Measurements from ENCODE around the gene CHAT. TPM values are rescaled to one million over a fixed set of nuclear protein-coding genes. Genes with fewer than 3 reads are reported as not detected.

CHAT gene
- total RNA-seq, 2 donors from 2014 or later: 0.16 to 1.2 TPM

DNA sequence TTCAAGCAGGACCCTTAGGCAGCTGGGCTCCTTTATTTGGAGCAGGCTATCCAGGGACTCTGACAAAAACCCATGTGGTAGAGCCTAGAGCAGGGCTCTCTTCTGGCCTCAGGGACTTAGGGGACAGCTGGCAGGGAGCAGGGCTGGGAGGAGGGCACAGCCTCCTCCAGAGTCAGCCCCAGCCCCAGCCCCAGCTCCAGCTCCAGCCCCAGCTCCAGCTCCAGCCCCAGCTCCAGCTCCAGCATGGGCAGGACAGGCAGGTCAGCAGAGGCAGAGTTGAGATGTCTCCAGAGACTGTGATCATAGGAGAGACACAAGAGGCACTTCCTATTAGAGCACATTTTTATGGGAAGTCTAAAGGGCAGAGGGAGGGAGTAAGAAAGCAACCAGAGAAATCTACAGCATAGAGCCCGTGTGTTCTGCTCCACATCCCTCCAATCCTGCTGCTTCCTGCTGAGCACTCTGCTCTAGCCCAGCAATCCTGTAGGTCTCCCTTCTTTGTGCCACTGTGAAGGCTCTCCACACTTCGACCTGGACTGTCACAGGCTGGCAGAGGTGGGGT is 52.3 kb downstream of the CHAT start:
- H3K27ac ChIP-seq: no peak overlapping the region
- no peaks in the 10 kb centered on the region for H3K4me1 ChIP-seq
- H3K9ac ChIP-seq (ENCODE audit: low read depth in 2 of 2, low read length in 2 of 2): no peak overlapping the region
- TF ChIP-seq CTCF (IDR thresholded peaks at IDR 0.05): no peak
- no peaks in the 10 kb centered on the region for H3K9me3 ChIP-seq
- H3K27me3 ChIP-seq: no peaks in the 10 kb centered on the region
- no peak for DNase-seq
- no peak overlapping the region for H3K4me3 ChIP-seq
- no peaks in the 10 kb centered on the region for H3K36me3 ChIP-seq
- intact Hi-C loops (cut with DNase I): no loop called here

GRCh38 chr10:49666685-49667084 is 52.8 kb downstream of the CHAT start:
- H3K36me3 ChIP-seq: no peaks in the 10 kb centered on the region
- H3K4me3 ChIP-seq: no peak overlapping the region
- no peak overlapping the region for H3K27ac ChIP-seq
- no peaks in the 10 kb centered on the region for H3K27me3 ChIP-seq
- H3K4me1 ChIP-seq: no peaks in the 10 kb centered on the region
- no peaks in the 10 kb centered on the region for H3K9me3 ChIP-seq
- intact Hi-C loops (cut with DNase I): no loop called here
- TF ChIP-seq CTCF (IDR thresholded peaks at IDR 0.05): no peak
- DNase-seq: no peak
- no peak overlapping the region for H3K9ac ChIP-seq (ENCODE audit: low read depth in 2 of 2, low read length in 2 of 2)

GRCh38 chr10:49667991-49668390 is 54.2 kb downstream of the CHAT start:
- no peaks in the 10 kb centered on the region for H3K27me3 ChIP-seq
- no peak for DNase-seq
- intact Hi-C loops (cut with DNase I): no loop called here
- no peak for TF ChIP-seq CTCF (IDR thresholded peaks at IDR 0.05)
- no peak overlapping the region for H3K4me3 ChIP-seq
- H3K9ac ChIP-seq (ENCODE audit: low read depth in 2 of 2, low read length in 2 of 2): no peak overlapping the region
- H3K27ac ChIP-seq: no peak overlapping the region
- H3K4me1 ChIP-seq: no peaks in the 10 kb centered on the region
- H3K36me3 ChIP-seq: no peaks in the 10 kb centered on the region
- no peaks in the 10 kb centered on the region for H3K9me3 ChIP-seq

DNA sequence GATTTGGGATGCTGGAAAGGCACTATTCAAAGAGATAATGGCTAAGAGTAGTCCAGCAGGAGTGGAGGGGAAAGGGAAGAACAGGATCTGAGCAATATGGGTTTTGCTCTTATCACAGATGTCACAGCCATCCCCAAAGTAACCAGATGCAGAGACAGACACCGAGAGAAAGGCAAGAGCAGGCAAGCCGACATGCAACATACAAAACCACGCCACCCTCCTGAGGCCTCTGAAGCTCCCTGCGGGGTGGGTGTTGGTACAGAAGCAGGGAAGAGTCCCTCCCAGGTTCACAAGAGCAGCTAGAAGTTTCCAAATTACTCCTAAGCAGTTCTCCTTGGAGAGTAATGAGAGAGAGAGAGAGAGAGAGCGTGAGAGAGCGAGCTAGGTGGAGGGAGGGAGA is 54.8 kb downstream of the CHAT start:
- Histone ChIP-seq H3K4me1 (no peaks in the 10 kb centered on the region), H3K9ac (ENCODE audit: low read depth in 2 of 2, low read length in 2 of 2) (no peak overlapping the region), H3K9me3 (no peaks in the 10 kb centered on the region), H3K36me3 (no peaks in the 10 kb centered on the region), H3K27ac (no peak overlapping the region), H3K4me3 (no peak overlapping the region), H3K27me3 (no peaks in the 10 kb centered on the region)
- no peak for DNase-seq
- no peak for TF ChIP-seq CTCF (IDR thresholded peaks at IDR 0.05)
- intact Hi-C loops (cut with DNase I): no loop called here

- TF ChIP-seq CTCF (IDR thresholded peaks at IDR 0.05): no peak
Measured at GRCh38 chr10:49678827-49679479, 65.1 kb downstream of the CHAT start.

More at GRCh38 chr10:49678827-49679479, 65.1 kb downstream of the CHAT start:
- no peaks in the 10 kb centered on the region for H3K4me1 ChIP-seq
- no peaks in the 10 kb centered on the region for H3K9me3 ChIP-seq
- no peak for DNase-seq
- no peak overlapping the region for H3K4me3 ChIP-seq
- H3K9ac ChIP-seq (ENCODE audit: low read depth in 2 of 2, low read length in 2 of 2): no peak overlapping the region
- intact Hi-C loops (cut with DNase I): no loop called here
- H3K27me3 ChIP-seq: no peaks in the 10 kb centered on the region
- H3K36me3 ChIP-seq: no peaks in the 10 kb centered on the region
- H3K27ac ChIP-seq: no peak overlapping the region

Data from colonic mucosa (tissue), 4 donors.